MCF 10A (cell line): ENCODE data around the gene IFNG-AS1. TPM values are rescaled to one million over a fixed set of nuclear protein-coding genes. Genes with fewer than 3 reads are reported as not detected.

ENCODE experiments used
- BruUV-seq: library from RNA; stranded (reverse); fragments of 400-500 nt; replicated peaks from 2 replicates; lab custom pipeline; 2021; lab: Mats Ljungman, UMichigan
- CTCF ChIA-PET: fragments of 300-600 bp; sonication (Branson Sonifier 250); formaldehyde crosslinking; extraction: SDS; loops from one replicate; lab custom pipeline; 2021; ENCODE audit warnings: antibody characterized with exemption, inconsistent platforms; lab: Yijun Ruan, JAX
- POLR2A ChIA-PET: fragments of 300-600, 350-650 bp; sonication (Branson Sonifier 250); formaldehyde crosslinking; extraction: SDS; loops from one replicate; lab custom pipeline; 2020; ENCODE audit warnings: antibody characterized with exemption, inconsistent platforms; lab: Yijun Ruan, JAX
- DNase-seq: peaks from one replicate; pipeline ENCODE4 v3.0.0-alpha.2; 2018; ENCODE audit not compliant: unreplicated experiment
- H3K27ac Mint-ChIP-seq: one replicate; pipeline ENCODE4 v1.8.0; 2022; ENCODE audit warnings: mild to moderate bottlenecking, low read depth, mixed read lengths; ENCODE audit not compliant: unreplicated experiment
- H3K27me3 Mint-ChIP-seq: one replicate; pipeline ENCODE4 v1.8.0; 2022; ENCODE audit warnings: mixed read lengths; ENCODE audit not compliant: insufficient read depth, unreplicated experiment
- H3K36me3 Mint-ChIP-seq: one replicate; pipeline ENCODE4 v1.8.0; 2022; ENCODE audit warnings: mild to moderate bottlenecking, moderate library complexity, mixed read lengths; ENCODE audit not compliant: insufficient read depth, unreplicated experiment
- H3K4me1 Mint-ChIP-seq: one replicate; pipeline ENCODE4 v1.8.0; 2022; ENCODE audit warnings: mixed read lengths; ENCODE audit not compliant: insufficient read depth, unreplicated experiment
- H3K4me3 Mint-ChIP-seq: one replicate; pipeline ENCODE4 v1.8.0; 2022; ENCODE audit warnings: mild to moderate bottlenecking, moderate library complexity, mixed read lengths; ENCODE audit not compliant: unreplicated experiment
- H3K9me3 Mint-ChIP-seq: one replicate; pipeline ENCODE4 v1.8.0; 2022; ENCODE audit warnings: mixed read lengths; ENCODE audit not compliant: unreplicated experiment
- intact Hi-C: fragments of 100-400 bp; cut with micrococcal nuclease; formaldehyde crosslinking; loops from 2 replicates; pipeline ENCODE4 v1.14.1; 2022
- total RNA-seq: library from RNA; stranded (reverse); gene quantifications from 2 replicates; pipeline ENCODE4 v1.2.3, GENCODE V29; 2022
- TF ChIP-seq, protein P1 (sequence below): fragments of 200-600 bp; IDR thresholded peaks from one replicate; pipeline ENCODE4 v1.8.0; 2022; ENCODE audit warnings: antibody characterized with exemption, mild to moderate bottlenecking; ENCODE audit not compliant: unreplicated experiment

Gene IFNG-AS1
- total RNA-seq, 1 experiment from 2014 or later, result not detected

- H3K9me3 Mint-ChIP-seq, result no peaks in the 10 kb centered on the region
- no peaks in the 10 kb centered on the region for H3K27me3 Mint-ChIP-seq
- intact Hi-C loops, result no loop called here
- BruUV-seq, result no TSS peak
- ChIA-PET POLR2A (interaction anchor here (1.8 kb wide), 1 partner anchor 11 kb away, joined by 3 read pairs; no protein-coding TSS in a partner anchor), CTCF (interaction anchor here (1.4 kb wide), 1 partner anchor 672 kb away, joined by 7 read pairs; no protein-coding TSS in a partner anchor)
- H3K36me3 Mint-ChIP-seq, result no peaks in the 10 kb centered on the region
- no peak overlapping the region for H3K4me3 Mint-ChIP-seq
- TF ChIP-seq, protein P1, sequence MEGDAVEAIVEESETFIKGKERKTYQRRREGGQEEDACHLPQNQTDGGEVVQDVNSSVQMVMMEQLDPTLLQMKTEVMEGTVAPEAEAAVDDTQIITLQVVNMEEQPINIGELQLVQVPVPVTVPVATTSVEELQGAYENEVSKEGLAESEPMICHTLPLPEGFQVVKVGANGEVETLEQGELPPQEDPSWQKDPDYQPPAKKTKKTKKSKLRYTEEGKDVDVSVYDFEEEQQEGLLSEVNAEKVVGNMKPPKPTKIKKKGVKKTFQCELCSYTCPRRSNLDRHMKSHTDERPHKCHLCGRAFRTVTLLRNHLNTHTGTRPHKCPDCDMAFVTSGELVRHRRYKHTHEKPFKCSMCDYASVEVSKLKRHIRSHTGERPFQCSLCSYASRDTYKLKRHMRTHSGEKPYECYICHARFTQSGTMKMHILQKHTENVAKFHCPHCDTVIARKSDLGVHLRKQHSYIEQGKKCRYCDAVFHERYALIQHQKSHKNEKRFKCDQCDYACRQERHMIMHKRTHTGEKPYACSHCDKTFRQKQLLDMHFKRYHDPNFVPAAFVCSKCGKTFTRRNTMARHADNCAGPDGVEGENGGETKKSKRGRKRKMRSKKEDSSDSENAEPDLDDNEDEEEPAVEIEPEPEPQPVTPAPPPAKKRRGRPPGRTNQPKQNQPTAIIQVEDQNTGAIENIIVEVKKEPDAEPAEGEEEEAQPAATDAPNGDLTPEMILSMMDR, result no peak
- H3K4me1 Mint-ChIP-seq, result no peaks in the 10 kb centered on the region
- DNase-seq, result no peak
- no peak overlapping the region for H3K27ac Mint-ChIP-seq
Measured at GRCh38 chr12:68028647-68029046, 39.4 kb downstream of the IFNG-AS1 start.

DNA sequence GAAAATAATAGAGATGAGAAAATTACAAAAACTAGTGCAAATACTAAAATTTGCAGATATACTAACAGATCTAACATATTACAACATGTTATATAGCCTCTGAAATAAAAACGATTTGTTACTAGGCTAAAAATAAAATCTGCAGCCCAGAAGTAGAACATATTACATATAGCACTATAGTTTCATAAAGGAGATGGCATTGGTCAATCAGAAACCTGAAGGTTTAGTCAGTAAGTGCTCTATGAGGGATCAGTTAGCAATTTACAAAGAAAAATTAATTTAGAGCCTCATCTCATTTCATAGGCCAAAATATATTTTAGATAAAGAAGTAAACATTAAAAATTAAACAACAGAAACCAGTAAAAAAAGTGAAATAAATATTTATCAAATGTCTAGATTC, 41.0 kb downstream of the IFNG-AS1 start:
- H3K4me3 Mint-ChIP-seq, result no peak overlapping the region
- no peak for DNase-seq
- CTCF ChIA-PET, result interaction anchor here (1.2 kb wide), 1 partner anchor 10 kb away, joined by 4 read pairs; no protein-coding TSS in a partner anchor
- no peaks in the 10 kb centered on the region for H3K4me1 Mint-ChIP-seq
- no peak overlapping the region for H3K27ac Mint-ChIP-seq
- no peaks in the 10 kb centered on the region for H3K36me3 Mint-ChIP-seq
- no TSS peak for BruUV-seq
- no peaks in the 10 kb centered on the region for H3K9me3 Mint-ChIP-seq
- POLR2A ChIA-PET, result interaction anchor here (1.3 to 2.1 kb wide), 2 partner anchors 10 to 12 kb away, joined by 3 to 8 read pairs; no protein-coding TSS in a partner anchor
- intact Hi-C loops, result no loop called here
- no peaks in the 10 kb centered on the region for H3K27me3 Mint-ChIP-seq
- TF ChIP-seq, protein P1, result no peak

- H3K4me3 Mint-ChIP-seq, result no peak overlapping the region
- intact Hi-C loops, result no loop called here
Measured at GRCh38 chr12:68031174-68031573, 41.9 kb downstream of the IFNG-AS1 start.

More at GRCh38 chr12:68031174-68031573, 41.9 kb downstream of the IFNG-AS1 start:
- H3K9me3 Mint-ChIP-seq, result no peaks in the 10 kb centered on the region
- H3K27me3 Mint-ChIP-seq, result no peaks in the 10 kb centered on the region
- no TSS peak for BruUV-seq
- no peaks in the 10 kb centered on the region for H3K4me1 Mint-ChIP-seq
- H3K27ac Mint-ChIP-seq, result no peak overlapping the region
- CTCF ChIA-PET, result interaction anchor here (0.6 to 1.2 kb wide), 2 partner anchors 10 to 622 kb away, joined by 3 to 4 read pairs; no protein-coding TSS in a partner anchor
- TF ChIP-seq, protein P1, result no peak
- H3K36me3 Mint-ChIP-seq, result no peaks in the 10 kb centered on the region
- POLR2A ChIA-PET, result interaction anchor here (0.5 to 2.1 kb wide), 2 partner anchors 9 to 70 kb away, joined by 3 to 8 read pairs; no protein-coding TSS in a partner anchor
- no peak for DNase-seq
